Type B pancreatic cell (in vitro differentiated cells): ENCODE data around the gene ESYT2. TPM values are rescaled to one million over a fixed set of nuclear protein-coding genes. Genes with fewer than 3 reads are reported as not detected.

Source experiments
- DNase-seq: peaks from one replicate; pipeline ENCODE4 v3.0.0; 2021; ENCODE audit warnings: mixed read lengths; ENCODE audit not compliant: unreplicated experiment; ENCODE audit errors: extremely low spot score
- H3K27ac Mint-ChIP-seq: 2 replicates; pipeline ENCODE4 v1.8.0; 2021; ENCODE audit warnings: mild to moderate bottlenecking, mixed read lengths
- H3K27me3 Mint-ChIP-seq: 2 replicates; pipeline ENCODE4 v1.8.0; 2021; ENCODE audit warnings: mixed read lengths
- H3K36me3 Mint-ChIP-seq: 2 replicates; pipeline ENCODE4 v1.8.0; 2021; ENCODE audit warnings: mixed read lengths
- H3K4me1 Mint-ChIP-seq: one replicate; pipeline ENCODE4 v1.8.0; 2021; ENCODE audit warnings: mixed read lengths; ENCODE audit not compliant: unreplicated experiment
- H3K4me3 Mint-ChIP-seq: 2 replicates; pipeline ENCODE4 v1.8.0; 2021; ENCODE audit warnings: mild to moderate bottlenecking, mixed read lengths
- H3K9me3 Mint-ChIP-seq: 2 replicates; pipeline ENCODE4 v1.8.0; 2021; ENCODE audit warnings: mixed read lengths
- total RNA-seq: library from RNA; stranded (reverse); gene quantifications from 2 replicates; pipeline ENCODE4 v1.2.1, GENCODE V29; 2021; ENCODE audit warnings: low replicate concordance
- TF ChIP-seq, protein P1 (sequence below): fragments of 200-600 bp; sonication (generic); conservative IDR thresholded peaks from 2 replicates; pipeline ENCODE4 v1.5.0; 2021; ENCODE audit warnings: antibody characterized with exemption, mild to moderate bottlenecking

The ESYT2 gene
- total RNA-seq, 1 donor from 2014 or later, result 42.1 TPM

DNA sequence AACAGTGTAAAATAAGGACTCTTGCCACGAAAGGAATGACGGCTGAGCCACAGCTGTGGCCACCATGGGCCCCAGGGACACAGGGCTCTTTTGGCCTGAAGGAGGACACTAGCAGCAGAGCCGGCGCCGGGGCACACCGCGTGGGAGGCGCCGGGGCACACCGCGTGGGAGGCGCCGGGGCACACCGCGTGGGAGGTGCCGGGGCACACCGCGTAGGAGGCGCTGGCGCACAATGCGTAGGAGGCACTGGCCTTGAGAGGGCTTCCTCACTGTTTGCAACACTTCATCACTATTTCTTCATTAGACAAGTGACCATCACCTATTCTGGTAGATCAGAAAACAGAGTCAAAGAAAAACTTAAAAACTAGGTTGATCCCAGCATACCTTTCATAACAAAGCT, 23.4 kb downstream of the ESYT2 start:
- TF ChIP-seq, protein P1, sequence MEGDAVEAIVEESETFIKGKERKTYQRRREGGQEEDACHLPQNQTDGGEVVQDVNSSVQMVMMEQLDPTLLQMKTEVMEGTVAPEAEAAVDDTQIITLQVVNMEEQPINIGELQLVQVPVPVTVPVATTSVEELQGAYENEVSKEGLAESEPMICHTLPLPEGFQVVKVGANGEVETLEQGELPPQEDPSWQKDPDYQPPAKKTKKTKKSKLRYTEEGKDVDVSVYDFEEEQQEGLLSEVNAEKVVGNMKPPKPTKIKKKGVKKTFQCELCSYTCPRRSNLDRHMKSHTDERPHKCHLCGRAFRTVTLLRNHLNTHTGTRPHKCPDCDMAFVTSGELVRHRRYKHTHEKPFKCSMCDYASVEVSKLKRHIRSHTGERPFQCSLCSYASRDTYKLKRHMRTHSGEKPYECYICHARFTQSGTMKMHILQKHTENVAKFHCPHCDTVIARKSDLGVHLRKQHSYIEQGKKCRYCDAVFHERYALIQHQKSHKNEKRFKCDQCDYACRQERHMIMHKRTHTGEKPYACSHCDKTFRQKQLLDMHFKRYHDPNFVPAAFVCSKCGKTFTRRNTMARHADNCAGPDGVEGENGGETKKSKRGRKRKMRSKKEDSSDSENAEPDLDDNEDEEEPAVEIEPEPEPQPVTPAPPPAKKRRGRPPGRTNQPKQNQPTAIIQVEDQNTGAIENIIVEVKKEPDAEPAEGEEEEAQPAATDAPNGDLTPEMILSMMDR, result no peak
- H3K4me1 Mint-ChIP-seq, result peaks cover 22% of the 10 kb centered on the region
- peaks cover 27% of the 10 kb centered on the region for H3K36me3 Mint-ChIP-seq
- no peak for DNase-seq
- peak overlapping the region; percentile 89 for H3K27ac Mint-ChIP-seq
- H3K9me3 Mint-ChIP-seq, result no peaks in the 10 kb centered on the region
- no peaks in the 10 kb centered on the region for H3K27me3 Mint-ChIP-seq
- no peak overlapping the region for H3K4me3 Mint-ChIP-seq

DNA sequence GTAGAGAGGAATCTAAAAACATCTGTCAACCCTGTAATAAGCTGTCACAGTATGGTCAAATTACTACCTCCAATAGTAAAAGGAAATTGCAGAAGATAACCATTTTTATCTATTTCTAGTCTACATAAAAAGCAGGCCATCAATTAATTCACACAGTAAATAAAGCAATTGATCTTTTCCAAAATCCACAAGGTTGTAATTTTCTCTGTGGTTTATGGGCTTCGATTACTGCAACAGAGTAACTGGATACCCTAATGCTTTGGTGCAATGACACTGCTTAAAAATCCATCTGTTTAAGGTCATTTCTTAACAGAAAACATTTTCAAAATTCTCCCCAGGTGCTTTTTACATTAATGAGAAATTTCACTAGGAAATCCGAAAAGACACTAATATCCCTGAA, 23.9 kb downstream of the ESYT2 start:
- peaks cover 22% of the 10 kb centered on the region for H3K4me1 Mint-ChIP-seq
- TF ChIP-seq, protein P1, result no peak
- no peaks in the 10 kb centered on the region for H3K27me3 Mint-ChIP-seq
- peak overlapping the region; percentile 89 for H3K27ac Mint-ChIP-seq
- H3K4me3 Mint-ChIP-seq, result peak overlapping the region; percentile 46
- DNase-seq, result no peak
- H3K36me3 Mint-ChIP-seq, result peaks cover 27% of the 10 kb centered on the region
- H3K9me3 Mint-ChIP-seq, result no peaks in the 10 kb centered on the region

DNA sequence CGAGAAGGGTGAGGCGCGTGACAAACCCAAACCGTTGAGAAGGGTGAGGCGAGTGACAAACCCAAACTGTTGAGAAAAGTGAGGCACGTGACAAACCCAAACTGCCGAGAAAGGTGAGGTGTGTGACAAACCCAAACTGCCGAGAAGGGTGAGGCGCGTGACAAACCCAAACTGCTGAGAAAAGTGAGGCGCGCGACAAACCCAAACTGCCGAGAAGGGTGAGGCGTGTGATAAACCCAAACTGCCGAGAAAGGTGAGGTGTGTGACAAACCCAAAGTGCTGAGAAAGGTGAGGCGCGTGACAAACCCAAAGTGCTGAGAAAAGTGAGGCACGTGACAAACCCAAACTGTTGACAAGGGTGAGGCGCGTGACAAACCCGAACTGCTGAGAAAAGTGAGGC, 25.0 kb downstream of the ESYT2 start:
- DNase-seq, result no peak
- no peaks in the 10 kb centered on the region for H3K27me3 Mint-ChIP-seq
- H3K4me1 Mint-ChIP-seq, result peaks cover 22% of the 10 kb centered on the region
- peaks cover 18% of the 10 kb centered on the region for H3K36me3 Mint-ChIP-seq
- H3K4me3 Mint-ChIP-seq, result peak overlapping the region; percentile 46
- no peaks in the 10 kb centered on the region for H3K9me3 Mint-ChIP-seq
- TF ChIP-seq, protein P1, result no peak
- H3K27ac Mint-ChIP-seq, result peak overlapping the region; percentile 89

DNA sequence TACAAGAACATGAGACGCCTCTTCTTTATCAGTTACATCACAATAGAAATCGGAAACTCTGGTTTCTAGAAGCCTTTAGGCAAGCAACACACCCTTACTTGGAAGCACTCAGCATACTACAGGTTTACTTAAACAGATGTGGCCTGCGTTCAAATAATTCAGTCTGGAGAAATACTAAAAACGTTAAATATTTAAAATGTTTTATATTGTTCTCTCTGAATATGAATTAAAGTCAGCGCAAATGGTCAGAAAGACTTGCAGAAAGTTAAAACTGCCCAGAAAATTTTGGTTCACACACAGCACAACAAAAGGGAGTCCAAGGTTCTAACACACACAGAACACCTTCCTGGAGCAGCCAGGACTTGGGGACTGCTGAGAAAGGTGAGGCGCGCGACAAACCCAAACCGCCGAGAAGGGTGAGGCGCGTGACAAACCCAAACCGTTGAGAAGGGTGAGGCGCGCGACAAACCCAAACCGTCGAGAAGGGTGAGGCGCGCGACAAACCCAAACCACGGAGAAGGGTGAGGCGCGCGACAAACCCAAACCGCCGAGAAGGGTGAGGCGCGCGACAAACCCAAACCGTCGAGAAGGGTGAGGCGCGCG, 25.8 kb downstream of the ESYT2 start:
- Mint-ChIP-seq H3K4me1 (peaks cover 22% of the 10 kb centered on the region), H3K4me3 (peak overlapping the region; percentile 80), H3K36me3 (peaks cover 25% of the 10 kb centered on the region), H3K27me3 (no peaks in the 10 kb centered on the region), H3K27ac (peak overlapping the region; percentile 100), H3K9me3 (no peaks in the 10 kb centered on the region)
- TF ChIP-seq, protein P1, result no peak
- DNase-seq, result no peak

DNA sequence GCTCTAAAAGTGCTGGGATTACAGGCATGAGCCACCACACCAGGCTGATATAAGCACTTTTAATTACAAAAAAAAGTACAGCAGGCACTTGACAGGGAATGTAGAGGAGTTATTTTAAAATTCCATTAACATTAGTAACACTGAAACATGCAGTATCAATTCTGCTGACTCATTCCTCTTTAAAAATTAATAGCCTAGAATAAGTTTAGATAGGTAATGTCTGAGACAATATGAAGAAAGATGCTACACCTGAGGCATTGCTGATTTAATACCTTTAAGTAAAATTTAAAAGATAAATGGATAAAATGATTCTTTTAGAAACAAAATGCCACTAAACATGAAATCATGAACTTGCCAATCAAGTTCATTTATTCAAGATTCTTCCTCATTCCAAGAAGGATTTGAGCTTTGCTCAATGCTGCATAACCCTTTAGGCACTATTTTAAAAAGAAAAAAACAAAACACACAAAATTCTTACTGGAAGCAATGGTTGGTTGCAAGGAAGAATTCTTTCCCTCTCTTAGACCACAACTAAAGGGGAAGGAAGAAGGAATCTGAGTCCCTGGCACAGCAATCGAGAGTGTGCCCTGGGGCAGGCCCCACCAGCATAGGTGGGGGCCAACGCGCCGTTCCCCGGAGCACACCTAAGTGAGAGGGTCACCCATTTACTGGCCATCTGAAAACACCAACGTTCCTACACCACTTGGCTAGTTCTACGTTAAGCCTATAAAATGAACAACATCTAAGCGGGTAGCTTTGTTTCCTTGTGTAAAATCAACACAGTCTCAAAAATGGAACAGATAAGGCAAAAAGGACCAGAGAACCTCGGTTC, 26.6 kb downstream of the ESYT2 start:
- TF ChIP-seq, protein P1, result no peak
- H3K4me3 Mint-ChIP-seq, result peak overlapping the region; percentile 80
- peaks cover 28% of the 10 kb centered on the region for H3K36me3 Mint-ChIP-seq
- peak overlapping the region; percentile 100 for H3K27ac Mint-ChIP-seq
- H3K9me3 Mint-ChIP-seq, result no peaks in the 10 kb centered on the region
- peaks cover 22% of the 10 kb centered on the region for H3K4me1 Mint-ChIP-seq
- no peaks in the 10 kb centered on the region for H3K27me3 Mint-ChIP-seq
- no peak for DNase-seq
